ENCODE results near the gene E2F4.

E2F4 gene

DNA sequence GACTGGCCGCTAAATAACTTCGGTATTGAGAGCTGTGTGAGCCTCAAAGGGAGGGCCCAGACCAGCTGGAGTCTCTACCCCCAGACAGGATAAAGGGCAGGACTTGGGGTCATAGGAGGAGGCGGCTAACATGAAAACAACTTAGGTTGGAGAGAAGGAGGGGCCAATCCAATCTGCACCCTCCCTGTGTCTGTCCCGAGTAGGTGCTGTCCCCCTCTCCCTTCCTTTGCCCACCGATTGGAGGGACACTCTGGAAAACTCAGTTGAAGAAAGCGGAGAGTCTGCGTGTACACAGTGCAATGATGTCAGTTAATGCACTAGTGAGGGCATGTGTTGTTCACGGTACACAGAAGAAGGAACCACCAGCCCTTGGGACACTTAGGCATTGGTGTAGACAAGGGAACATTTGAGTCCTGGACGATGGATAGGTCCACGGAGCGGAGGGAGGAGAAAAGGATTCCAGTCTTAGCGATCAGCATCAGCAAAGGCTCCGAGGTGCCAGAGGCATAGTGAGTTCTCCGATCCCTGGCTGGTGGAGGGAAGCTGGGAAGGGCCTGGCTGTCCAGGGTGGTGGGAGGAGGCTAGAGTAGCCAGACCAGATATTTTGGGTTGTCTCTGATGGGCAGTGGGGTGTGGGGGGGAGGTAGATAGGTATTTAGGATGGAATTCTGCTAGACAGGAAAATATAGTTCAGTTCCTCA lies 20.9 kb upstream of the E2F4 start:
- Histone ChIP-seq H3K9ac (ENCODE audit: low read length) (peak overlapping the region; percentile 91), H3K27ac (ENCODE audit: low read length) (peak overlapping the region; percentile 88), H3K79me2 (ENCODE audit: low read length) (peaks cover 10% of the 10 kb centered on the region; the same call in 1 of the 2 replicates), H3K4me1 (ENCODE audit: low read length) (peaks cover 74% of the 10 kb centered on the region), H3K9me3 (ENCODE audit: insufficient read depth, low read length) (no peaks in the 10 kb centered on the region), H3K27me3 (ENCODE audit: low read depth, low read length) (no peaks in the 10 kb centered on the region), H2AFZ (ENCODE audit: low read depth, low read length) (no peak overlapping the region), H4K20me1 (ENCODE audit: insufficient read depth, low read length) (no peaks in the 10 kb centered on the region), H3K4me2 (ENCODE audit: low read length) (peak overlapping the region; percentile 96), H3K4me3 (ENCODE audit: low read length) (peak overlapping the region; percentile 80), H3K36me3 (replicated peaks; ENCODE audit: low read depth, low read length) (peaks cover 20% of the 10 kb centered on the region)
- no peak for TF ChIP-seq EZH2phosphoT487 (IDR thresholded peaks at IDR 0.05; ENCODE audit: low read depth)
- TF ChIP-seq, protein P1, sequence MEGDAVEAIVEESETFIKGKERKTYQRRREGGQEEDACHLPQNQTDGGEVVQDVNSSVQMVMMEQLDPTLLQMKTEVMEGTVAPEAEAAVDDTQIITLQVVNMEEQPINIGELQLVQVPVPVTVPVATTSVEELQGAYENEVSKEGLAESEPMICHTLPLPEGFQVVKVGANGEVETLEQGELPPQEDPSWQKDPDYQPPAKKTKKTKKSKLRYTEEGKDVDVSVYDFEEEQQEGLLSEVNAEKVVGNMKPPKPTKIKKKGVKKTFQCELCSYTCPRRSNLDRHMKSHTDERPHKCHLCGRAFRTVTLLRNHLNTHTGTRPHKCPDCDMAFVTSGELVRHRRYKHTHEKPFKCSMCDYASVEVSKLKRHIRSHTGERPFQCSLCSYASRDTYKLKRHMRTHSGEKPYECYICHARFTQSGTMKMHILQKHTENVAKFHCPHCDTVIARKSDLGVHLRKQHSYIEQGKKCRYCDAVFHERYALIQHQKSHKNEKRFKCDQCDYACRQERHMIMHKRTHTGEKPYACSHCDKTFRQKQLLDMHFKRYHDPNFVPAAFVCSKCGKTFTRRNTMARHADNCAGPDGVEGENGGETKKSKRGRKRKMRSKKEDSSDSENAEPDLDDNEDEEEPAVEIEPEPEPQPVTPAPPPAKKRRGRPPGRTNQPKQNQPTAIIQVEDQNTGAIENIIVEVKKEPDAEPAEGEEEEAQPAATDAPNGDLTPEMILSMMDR (IDR thresholded peaks at IDR 0.05; ENCODE audit: low read depth, low read length), result no peak

DNA sequence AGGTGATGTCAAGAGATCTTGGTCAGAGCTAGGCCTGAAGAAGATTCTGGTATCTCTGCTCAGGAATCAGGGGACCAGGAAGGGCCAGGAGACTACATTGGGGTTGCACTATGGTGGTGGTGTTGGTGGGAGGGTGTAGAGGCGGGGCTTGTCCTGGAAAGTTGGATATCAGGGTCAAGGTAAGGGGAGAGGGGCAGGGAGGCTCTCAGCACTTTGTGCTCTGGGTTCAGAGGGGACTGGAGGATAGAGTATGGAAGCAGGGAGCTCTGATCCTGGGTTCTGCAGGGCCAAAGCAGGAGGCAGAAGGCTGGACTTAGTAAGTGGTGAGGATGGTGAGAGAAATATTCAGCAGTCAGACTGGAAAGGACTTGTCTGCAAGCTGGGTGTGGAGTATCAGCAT lies 18.6 kb upstream of the E2F4 start:
- Histone ChIP-seq H3K79me2 (ENCODE audit: low read length) (peaks cover 10% of the 10 kb centered on the region; the same call in 1 of the 2 replicates), H3K4me3 (ENCODE audit: low read length) (peak overlapping the region; percentile 72), H2AFZ (ENCODE audit: low read depth, low read length) (no peak overlapping the region), H3K4me1 (ENCODE audit: low read length) (peaks cover 52% of the 10 kb centered on the region), H3K4me2 (ENCODE audit: low read length) (peak overlapping the region; percentile 67), H3K27ac (ENCODE audit: low read length) (no peak overlapping the region), H3K27me3 (ENCODE audit: low read depth, low read length) (no peaks in the 10 kb centered on the region), H3K9ac (ENCODE audit: low read length) (peak overlapping the region; percentile 45; the same call in 1 of the 2 replicates), H3K9me3 (ENCODE audit: insufficient read depth, low read length) (no peaks in the 10 kb centered on the region), H4K20me1 (ENCODE audit: insufficient read depth, low read length) (no peaks in the 10 kb centered on the region), H3K36me3 (replicated peaks; ENCODE audit: low read depth, low read length) (peaks cover 17% of the 10 kb centered on the region)
- TF ChIP-seq, protein P1 (IDR thresholded peaks at IDR 0.05; ENCODE audit: low read depth, low read length), result no peak
- TF ChIP-seq EZH2phosphoT487 (IDR thresholded peaks at IDR 0.05; ENCODE audit: low read depth), result no peak

DNA sequence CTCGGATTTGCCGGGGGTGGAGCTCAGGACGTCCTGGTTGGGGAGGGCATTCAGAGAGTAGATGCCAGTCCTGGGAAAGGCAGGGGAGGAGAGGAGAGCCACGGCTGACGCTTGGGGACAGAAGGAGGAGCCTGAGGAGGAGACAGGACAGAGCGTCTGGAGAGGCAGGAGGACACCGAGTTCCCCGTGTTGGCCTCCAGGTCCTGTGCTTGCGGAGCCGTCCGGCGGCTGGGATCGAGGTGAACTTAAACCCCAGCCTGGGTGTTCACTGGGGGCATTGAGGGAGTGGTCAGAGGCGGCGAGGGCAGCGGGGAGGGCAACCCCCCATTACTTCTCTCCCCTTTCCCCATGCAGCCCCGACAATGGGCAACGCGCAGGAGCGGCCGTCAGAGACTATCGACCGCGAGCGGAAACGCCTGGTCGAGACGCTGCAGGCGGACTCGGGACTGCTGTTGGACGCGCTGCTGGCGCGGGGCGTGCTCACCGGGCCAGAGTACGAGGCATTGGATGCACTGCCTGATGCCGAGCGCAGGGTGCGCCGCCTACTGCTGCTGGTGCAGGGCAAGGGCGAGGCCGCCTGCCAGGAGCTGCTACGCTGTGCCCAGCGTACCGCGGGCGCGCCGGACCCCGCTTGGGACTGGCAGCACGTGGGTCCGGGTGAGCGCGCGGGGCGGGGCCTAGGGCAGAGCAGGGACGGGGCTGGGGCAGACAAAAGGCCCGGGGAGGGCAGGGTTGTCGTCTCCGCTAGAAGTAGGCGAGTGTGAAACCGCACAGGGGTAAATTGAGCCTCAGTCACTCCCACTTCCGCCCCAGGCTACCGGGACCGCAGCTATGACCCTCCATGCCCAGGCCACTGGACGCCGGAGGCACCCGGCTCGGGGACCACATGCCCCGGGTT lies 17.9 kb upstream of the E2F4 start:
- H3K9me3 ChIP-seq (ENCODE audit: insufficient read depth, low read length), result no peaks in the 10 kb centered on the region
- TF ChIP-seq, protein P1 (IDR thresholded peaks at IDR 0.05; ENCODE audit: low read depth, low read length), result 0 out of 2 replicates have a peak, but pooled peaks have one; percentile 6
- no peak for TF ChIP-seq EZH2phosphoT487 (IDR thresholded peaks at IDR 0.05; ENCODE audit: low read depth)
- no peak overlapping the region for H3K27ac ChIP-seq (ENCODE audit: low read length)
- H3K27me3 ChIP-seq (ENCODE audit: low read depth, low read length), result no peaks in the 10 kb centered on the region
- peaks cover 17% of the 10 kb centered on the region for H3K36me3 ChIP-seq (replicated peaks; ENCODE audit: low read depth, low read length)
- H3K4me3 ChIP-seq (ENCODE audit: low read length), result peak overlapping the region; percentile 72
- peak overlapping the region; percentile 67 for H3K4me2 ChIP-seq (ENCODE audit: low read length)
- peaks cover 10% of the 10 kb centered on the region; the same call in 1 of the 2 replicates for H3K79me2 ChIP-seq (ENCODE audit: low read length)
- H2AFZ ChIP-seq (ENCODE audit: low read depth, low read length), result no peak overlapping the region
- no peaks in the 10 kb centered on the region for H4K20me1 ChIP-seq (ENCODE audit: insufficient read depth, low read length)
- peaks cover 44% of the 10 kb centered on the region for H3K4me1 ChIP-seq (ENCODE audit: low read length)
- peak overlapping the region; percentile 45 for H3K9ac ChIP-seq (ENCODE audit: low read length)
